ENCODE results near the gene TNFRSF4.

GRCh38 chr1:1162597-1163537, 51.1 kb downstream of the TNFRSF4 start:
- peak; percentile 45 for TF ChIP-seq POLR2A (IDR thresholded peaks at IDR 0.05)
- TF ChIP-seq CTCF (IDR thresholded peaks at IDR 0.05): no peak
